ENCODE measurements around the gene ACSM6. TPM values are rescaled to one million over a fixed set of nuclear protein-coding genes. Genes with fewer than 3 reads are reported as not detected.
A peak's percentile ranks its signal among the peaks of the same experiment; 100 is the strongest.
"Not testable (repeated sequence)": the region's sequence is repeated elsewhere in the genome, so short reads cannot be mapped to it uniquely, and the experiment has no call there.

ACSM6 gene
- total RNA-seq, 5 donors from 2014 or later (not counting 1 experiment from before 2014, with no cell fraction given): not detected

DNA sequence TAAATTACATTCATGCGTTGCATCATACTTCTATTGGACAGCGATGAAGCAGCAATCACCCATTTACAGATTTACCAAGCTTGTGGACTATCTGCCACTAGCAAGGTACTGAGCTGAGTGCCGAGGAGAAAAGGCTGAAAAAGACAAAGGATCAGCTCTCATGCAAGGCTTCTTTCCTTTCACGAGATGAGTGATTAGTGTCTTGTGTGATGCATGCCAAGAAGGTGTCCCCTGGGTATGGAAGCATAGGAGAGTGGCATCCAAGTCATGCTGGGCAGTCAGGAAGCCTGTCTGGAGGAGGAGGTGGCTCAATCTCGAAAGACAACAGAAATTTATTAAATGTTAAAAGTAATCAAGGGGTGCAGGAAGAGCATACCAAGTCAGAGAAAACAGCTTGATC lies 40.9 kb downstream of the ACSM6 start:
- no peak overlapping the region for H3K27ac Mint-ChIP-seq
- H3K9me3 Mint-ChIP-seq: peaks cover 0 to 2% (median 0%) of the 10 kb centered on the region in 3 donors
- H3K4me3 ChIP-seq (ENCODE audit: control insufficient read depth in 1 of 2, extremely low read depth in 1 of 2, low read length in 1 of 2): no peak overlapping the region
- no peaks in the 10 kb centered on the region for H3K9me3 ChIP-seq
- peaks cover 7 to 14% (median 9%) of the 10 kb centered on the region in 3 donors for H3K4me1 Mint-ChIP-seq
- DNase-seq (no peak), ATAC-seq (replicated peaks in 1 of 4) (no peak)
- peaks cover 0 to 12% of the 10 kb centered on the region in 2 experiments for H3K27me3 ChIP-seq (replicated peaks in 1 of 2; ENCODE audit: control insufficient read depth in 2 of 2, extremely low read depth in 1 of 2, insufficient read depth in 2 of 2, low read length in 1 of 2)
- H3K36me3 Mint-ChIP-seq: no peaks in the 10 kb centered on the region
- no peaks in the 10 kb centered on the region for H3K36me3 ChIP-seq (ENCODE audit: control insufficient read depth in 2 of 2, extremely low read depth in 1 of 2, insufficient read depth in 1 of 2, low read length in 1 of 2)
- WGBS (ENCODE audit: insufficient coverage): 92% methylated on average over 4 of the region's 5 CpGs
- ChIA-PET POLR2A (no interaction called here), CTCF (no interaction called here)
- no peak overlapping the region for H3K4me3 Mint-ChIP-seq
- H3K27ac ChIP-seq (ENCODE audit: low read length): no peak overlapping the region
- H3K4me1 ChIP-seq (ENCODE audit: control insufficient read depth in 1 of 2, extremely low read depth in 1 of 2, insufficient read depth in 2 of 2, low read length in 2 of 2): peaks cover 2 to 12% of the 10 kb centered on the region in 2 experiments
- peaks cover 0 to 12% of the 10 kb centered on the region in 2 donors for H3K27me3 Mint-ChIP-seq

DNA sequence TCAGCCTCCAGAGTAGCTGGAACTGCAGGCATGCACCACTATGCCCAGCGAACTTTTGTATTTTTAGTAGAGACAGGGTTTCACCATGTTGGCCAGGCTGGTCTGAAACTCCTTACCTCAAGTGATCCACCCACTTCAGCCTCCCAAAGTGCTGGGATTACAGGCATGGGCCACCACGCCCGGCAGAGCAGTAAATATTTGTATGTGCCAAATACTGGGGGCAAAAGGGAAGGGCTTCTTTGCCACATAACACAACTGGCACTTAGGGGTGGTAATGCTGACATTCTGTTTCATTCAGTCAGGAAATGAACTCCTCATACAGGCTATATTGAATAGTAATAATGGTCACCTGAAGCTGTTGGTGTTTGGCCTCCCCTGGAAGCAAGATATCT lies 41.6 kb downstream of the ACSM6 start:
- ChIA-PET CTCF (interaction anchor here in 1 of 2 donors (1.9 kb wide), 1 partner anchor 11 kb away, joined by 8 read pairs; no protein-coding TSS in a partner anchor), POLR2A (no interaction called here)
- DNase-seq (no peak), ATAC-seq (replicated peaks in 1 of 4) (no peak)
- no peaks in the 10 kb centered on the region for H3K36me3 ChIP-seq (ENCODE audit: control insufficient read depth in 2 of 2, extremely low read depth in 1 of 2, insufficient read depth in 1 of 2, low read length in 1 of 2)
- no peak overlapping the region for H3K27ac ChIP-seq (ENCODE audit: low read length)
- H3K4me1 ChIP-seq (ENCODE audit: control insufficient read depth in 1 of 2, extremely low read depth in 1 of 2, insufficient read depth in 2 of 2, low read length in 2 of 2): peaks cover 0 to 6% of the 10 kb centered on the region in 2 experiments
- H3K4me3 ChIP-seq (ENCODE audit: control insufficient read depth in 1 of 2, extremely low read depth in 1 of 2, low read length in 1 of 2): no peak overlapping the region
- Mint-ChIP-seq H3K27ac (no peak overlapping the region), H3K27me3 (peaks cover 0 to 9% of the 10 kb centered on the region in 2 donors), H3K9me3 (no peaks in the 10 kb centered on the region), H3K36me3 (no peaks in the 10 kb centered on the region), H3K4me3 (no peak overlapping the region), H3K4me1 (peaks cover 6 to 11% (median 8%) of the 10 kb centered on the region in 3 donors)
- H3K9me3 ChIP-seq: no peaks in the 10 kb centered on the region
- H3K27me3 ChIP-seq (replicated peaks in 1 of 2; ENCODE audit: control insufficient read depth in 2 of 2, extremely low read depth in 1 of 2, insufficient read depth in 2 of 2, low read length in 1 of 2): peaks cover 0 to 7% of the 10 kb centered on the region in 2 experiments
- 60% methylated on average over 1 of the region's 3 CpGs for WGBS (ENCODE audit: insufficient coverage)

GRCh38 chr10:95236068-95236903 lies 42.2 kb downstream of the ACSM6 start:
- Mint-ChIP-seq H3K27me3 (peaks cover 0 to 9% of the 10 kb centered on the region in 2 donors), H3K4me3 (no peak overlapping the region), H3K36me3 (no peaks in the 10 kb centered on the region), H3K27ac (peak overlapping the region in 1 of 2 donors; percentile 12), H3K9me3 (no peaks in the 10 kb centered on the region), H3K4me1 (peaks cover under 1 to 6% (median 4%) of the 10 kb centered on the region in 3 donors)
- no peak overlapping the region for H3K27ac ChIP-seq (ENCODE audit: low read length)
- H3K36me3 ChIP-seq (ENCODE audit: control insufficient read depth in 2 of 2, extremely low read depth in 1 of 2, insufficient read depth in 1 of 2, low read length in 1 of 2): no peaks in the 10 kb centered on the region
- no peaks in the 10 kb centered on the region for H3K9me3 ChIP-seq
- WGBS (ENCODE audit: insufficient coverage): 67% methylated on average over 1 of the region's 6 CpGs
- ChIA-PET POLR2A (no interaction called here), CTCF (interaction anchor here in 1 of 2 donors (0.7 to 1.9 kb wide), 2 partner anchors 10 to 29 kb away, joined by 3 to 8 read pairs; no protein-coding TSS in a partner anchor)
- DNase-seq (no peak), ATAC-seq (replicated peaks in 1 of 4) (peak in 1 of 4 experiments; percentile 30)
- no peak overlapping the region for H3K4me3 ChIP-seq (ENCODE audit: control insufficient read depth in 1 of 2, extremely low read depth in 1 of 2, low read length in 1 of 2)
- H3K4me1 ChIP-seq (ENCODE audit: control insufficient read depth in 1 of 2, extremely low read depth in 1 of 2, insufficient read depth in 2 of 2, low read length in 2 of 2): peaks cover 0 to under 1% of the 10 kb centered on the region in 2 experiments
- H3K27me3 ChIP-seq (replicated peaks in 1 of 2; ENCODE audit: control insufficient read depth in 2 of 2, extremely low read depth in 1 of 2, insufficient read depth in 2 of 2, low read length in 1 of 2): peaks cover 0 to 3% of the 10 kb centered on the region in 2 experiments

DNA sequence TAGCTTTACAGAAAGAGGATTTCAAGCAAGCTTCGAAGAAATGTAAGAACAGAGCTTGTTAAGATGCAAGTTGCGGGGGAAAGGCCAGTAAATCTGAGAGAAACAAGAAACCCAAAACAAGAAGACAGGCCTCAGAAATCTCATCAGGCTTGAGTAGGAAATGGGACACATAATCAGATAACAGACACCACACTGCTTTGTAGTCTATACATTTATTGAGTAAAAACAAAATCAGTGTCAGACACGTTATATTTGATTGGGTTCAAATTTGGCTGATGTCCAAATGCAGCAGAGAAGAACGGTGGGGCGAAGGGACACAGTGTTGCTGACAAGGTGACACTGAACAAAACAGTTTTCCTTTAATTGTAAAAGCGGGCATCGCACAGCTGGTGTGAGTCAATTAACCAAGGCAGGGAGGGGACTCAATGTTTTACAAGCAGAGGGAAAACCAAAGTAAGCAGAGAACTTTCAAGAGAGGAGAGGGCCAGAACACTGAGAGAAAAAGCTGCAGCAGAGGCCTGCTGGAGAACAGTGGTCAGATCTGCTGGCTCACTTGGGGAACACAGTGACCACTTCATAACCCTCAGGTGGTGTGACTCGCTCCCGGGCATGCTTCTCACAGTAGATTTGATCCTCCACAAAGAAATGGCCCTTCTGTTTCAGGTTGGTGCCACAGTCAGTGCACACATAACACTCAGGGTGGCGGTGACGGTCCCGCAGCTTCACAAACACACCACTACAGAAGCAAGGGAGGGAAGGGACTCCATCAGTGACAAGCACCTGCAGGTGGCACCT lies 43.5 kb downstream of the ACSM6 start:
- Histone ChIP-seq H3K4me1 (ENCODE audit: control insufficient read depth in 1 of 2, extremely low read depth in 1 of 2, insufficient read depth in 2 of 2, low read length in 2 of 2) (no peaks in the 10 kb centered on the region), H3K27ac (ENCODE audit: low read length) (no peak overlapping the region), H3K36me3 (ENCODE audit: control insufficient read depth in 2 of 2, extremely low read depth in 1 of 2, insufficient read depth in 1 of 2, low read length in 1 of 2) (no peaks in the 10 kb centered on the region), H3K27me3 (replicated peaks in 1 of 2; ENCODE audit: control insufficient read depth in 2 of 2, extremely low read depth in 1 of 2, insufficient read depth in 2 of 2, low read length in 1 of 2) (no peaks in the 10 kb centered on the region), H3K9me3 (no peaks in the 10 kb centered on the region), H3K4me3 (ENCODE audit: control insufficient read depth in 1 of 2, extremely low read depth in 1 of 2, low read length in 1 of 2) (no peak overlapping the region)
- peaks cover 0 to 3% (median 2%) of the 10 kb centered on the region in 3 donors for H3K4me1 Mint-ChIP-seq
- peak overlapping the region in 1 of 2 donors; percentile 39 for H3K27ac Mint-ChIP-seq
- H3K4me3 Mint-ChIP-seq: no peak overlapping the region
- ChIA-PET CTCF (interaction anchor here in 1 of 2 donors (0.6 to 1.9 kb wide), 3 partner anchors 9 to 1650 kb away, joined by 3 to 8 read pairs (median 3); no protein-coding TSS in a partner anchor), POLR2A (interaction anchor here in 1 of 2 donors (0.6 kb wide), 1 partner anchor 9 kb away, joined by 3 read pairs; no protein-coding TSS in a partner anchor)
- no peaks in the 10 kb centered on the region for H3K36me3 Mint-ChIP-seq
- no peak for ATAC-seq (replicated peaks in 1 of 4)
- WGBS (ENCODE audit: insufficient coverage): 89% methylated on average over 10 of the region's 12 CpGs
- DNase-seq: no peak
- H3K9me3 Mint-ChIP-seq: no peaks in the 10 kb centered on the region
- H3K27me3 Mint-ChIP-seq: peaks cover 0 to 9% of the 10 kb centered on the region in 2 donors

DNA sequence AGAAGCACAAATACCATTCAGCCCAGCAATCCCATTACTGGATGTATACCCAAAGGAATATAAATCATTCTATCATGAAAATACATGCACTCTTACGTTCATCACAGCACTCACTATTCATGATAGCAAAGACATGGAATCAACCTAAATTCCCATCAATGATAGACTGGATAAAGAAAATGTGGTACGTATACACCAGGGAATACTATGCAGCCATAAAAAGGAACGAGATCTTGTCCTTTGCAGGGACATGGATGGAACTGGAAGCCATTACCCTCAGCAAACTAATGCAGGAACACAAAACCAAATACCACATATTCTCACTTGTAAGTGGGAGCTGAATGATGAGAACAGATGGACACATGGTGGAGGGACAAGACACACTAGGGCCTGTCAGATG lies 46.1 kb downstream of the ACSM6 start:
- H3K4me3 Mint-ChIP-seq; H3K27me3 Mint-ChIP-seq; POLR2A ChIA-PET; H3K4me3 ChIP-seq (ENCODE audit: control insufficient read depth in 1 of 2, extremely low read depth in 1 of 2, low read length in 1 of 2); H3K36me3 ChIP-seq (ENCODE audit: control insufficient read depth in 2 of 2, extremely low read depth in 1 of 2, insufficient read depth in 1 of 2, low read length in 1 of 2); CTCF ChIA-PET; H3K27ac Mint-ChIP-seq; H3K27ac ChIP-seq (ENCODE audit: low read length); H3K9me3 ChIP-seq; H3K4me1 Mint-ChIP-seq; H3K36me3 Mint-ChIP-seq; DNase-seq; H3K27me3 ChIP-seq (replicated peaks in 1 of 2; ENCODE audit: control insufficient read depth in 2 of 2, extremely low read depth in 1 of 2, insufficient read depth in 2 of 2, low read length in 1 of 2); ATAC-seq (replicated peaks in 1 of 4); H3K9me3 Mint-ChIP-seq; H3K4me1 ChIP-seq (ENCODE audit: control insufficient read depth in 1 of 2, extremely low read depth in 1 of 2, insufficient read depth in 2 of 2, low read length in 2 of 2): not testable (repeated sequence)
- WGBS (ENCODE audit: insufficient coverage): 100% methylated on average over 1 of the region's 3 CpGs

- H3K36me3 ChIP-seq (ENCODE audit: control insufficient read depth in 2 of 2, extremely low read depth in 1 of 2, insufficient read depth in 1 of 2, low read length in 1 of 2): no peaks in the 10 kb centered on the region
- POLR2A ChIA-PET: no interaction called here
- Mint-ChIP-seq H3K27ac (no peak overlapping the region), H3K4me3 (no peak overlapping the region), H3K27me3 (peaks cover 3 to 9% of the 10 kb centered on the region in 2 donors), H3K9me3 (no peaks in the 10 kb centered on the region), H3K36me3 (no peaks in the 10 kb centered on the region), H3K4me1 (peaks cover 0 to 3% (median 2%) of the 10 kb centered on the region in 3 donors)
- no peak for ATAC-seq (replicated peaks in 1 of 4)
- no peak overlapping the region for H3K4me3 ChIP-seq (ENCODE audit: control insufficient read depth in 1 of 2, extremely low read depth in 1 of 2, low read length in 1 of 2)
- WGBS (ENCODE audit: insufficient coverage): 97% methylated on average over 5 of the region's 6 CpGs
- CTCF ChIA-PET: interaction anchor here in 1 of 2 donors (0.6 kb wide), 1 partner anchor 10 kb away, joined by 3 read pairs; no protein-coding TSS in a partner anchor
- peaks cover 0 to 1% of the 10 kb centered on the region in 2 experiments for H3K27me3 ChIP-seq (replicated peaks in 1 of 2; ENCODE audit: control insufficient read depth in 2 of 2, extremely low read depth in 1 of 2, insufficient read depth in 2 of 2, low read length in 1 of 2)
- H3K27ac ChIP-seq (ENCODE audit: low read length): no peak overlapping the region
- H3K9me3 ChIP-seq: no peaks in the 10 kb centered on the region
- DNase-seq: no peak
- H3K4me1 ChIP-seq (ENCODE audit: control insufficient read depth in 1 of 2, extremely low read depth in 1 of 2, insufficient read depth in 2 of 2, low read length in 2 of 2): no peaks in the 10 kb centered on the region
Measured at GRCh38 chr10:95240811-95241210, 46.8 kb downstream of the ACSM6 start.
